GM10266 (cell line): ENCODE measurements around the gene TMEM40.

Experiments used
- DNase-seq: peaks from one replicate; pipeline ENCODE4 v3.0.0; 2012; ENCODE audit errors: extremely low spot score
- TF ChIP-seq, protein P1 (sequence below): IDR thresholded peaks from 2 replicates; pipeline ENCODE4 v1.5.1; 2012; ENCODE audit warnings: mild to moderate bottlenecking, low read depth; ENCODE audit not compliant: control insufficient read depth, insufficient read depth; ENCODE audit errors: missing control alignments

The TMEM40 gene, protein sequence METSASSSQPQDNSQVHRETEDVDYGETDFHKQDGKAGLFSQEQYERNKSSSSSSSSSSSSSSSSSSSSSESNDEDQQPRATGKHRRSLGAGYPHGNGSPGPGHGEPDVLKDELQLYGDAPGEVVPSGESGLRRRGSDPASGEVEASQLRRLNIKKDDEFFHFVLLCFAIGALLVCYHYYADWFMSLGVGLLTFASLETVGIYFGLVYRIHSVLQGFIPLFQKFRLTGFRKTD

DNA sequence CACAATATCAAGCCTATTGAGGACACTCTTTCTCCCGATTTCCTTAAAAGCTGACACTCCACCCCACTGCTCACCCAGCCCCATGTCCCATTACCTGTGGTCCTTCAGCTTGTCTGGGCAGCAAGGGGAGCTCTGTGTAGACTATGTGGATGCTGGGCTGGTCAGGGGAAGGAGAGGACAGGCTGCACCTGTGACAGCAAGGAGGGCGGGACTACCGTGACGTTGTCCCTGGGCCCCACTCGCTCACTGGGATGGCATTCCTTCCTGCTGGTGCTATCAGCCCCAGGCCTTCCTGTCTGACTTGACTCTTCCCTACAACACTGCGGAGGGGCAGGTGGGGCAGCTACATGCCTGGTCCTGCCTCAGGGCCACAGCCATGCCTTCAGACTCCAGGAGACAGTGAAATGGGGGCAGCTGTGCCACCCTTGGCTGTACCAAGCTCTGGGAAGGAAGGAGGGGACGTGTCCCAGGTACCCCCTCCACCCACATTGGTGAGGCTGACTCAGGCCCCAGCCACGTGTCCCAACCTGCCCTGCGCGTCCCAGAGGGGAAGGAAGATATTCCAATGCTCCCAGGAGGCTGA is at the start of gene TMEM40:
Gene TMEM40 (minus strand): TSS at position 163 of the 583 bp plus-strand sequence. CDS start 9,427 bp downstream, outside the sequence.
- TF ChIP-seq, protein P1, sequence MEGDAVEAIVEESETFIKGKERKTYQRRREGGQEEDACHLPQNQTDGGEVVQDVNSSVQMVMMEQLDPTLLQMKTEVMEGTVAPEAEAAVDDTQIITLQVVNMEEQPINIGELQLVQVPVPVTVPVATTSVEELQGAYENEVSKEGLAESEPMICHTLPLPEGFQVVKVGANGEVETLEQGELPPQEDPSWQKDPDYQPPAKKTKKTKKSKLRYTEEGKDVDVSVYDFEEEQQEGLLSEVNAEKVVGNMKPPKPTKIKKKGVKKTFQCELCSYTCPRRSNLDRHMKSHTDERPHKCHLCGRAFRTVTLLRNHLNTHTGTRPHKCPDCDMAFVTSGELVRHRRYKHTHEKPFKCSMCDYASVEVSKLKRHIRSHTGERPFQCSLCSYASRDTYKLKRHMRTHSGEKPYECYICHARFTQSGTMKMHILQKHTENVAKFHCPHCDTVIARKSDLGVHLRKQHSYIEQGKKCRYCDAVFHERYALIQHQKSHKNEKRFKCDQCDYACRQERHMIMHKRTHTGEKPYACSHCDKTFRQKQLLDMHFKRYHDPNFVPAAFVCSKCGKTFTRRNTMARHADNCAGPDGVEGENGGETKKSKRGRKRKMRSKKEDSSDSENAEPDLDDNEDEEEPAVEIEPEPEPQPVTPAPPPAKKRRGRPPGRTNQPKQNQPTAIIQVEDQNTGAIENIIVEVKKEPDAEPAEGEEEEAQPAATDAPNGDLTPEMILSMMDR, result no peak
- DNase-seq, result no peak

DNA sequence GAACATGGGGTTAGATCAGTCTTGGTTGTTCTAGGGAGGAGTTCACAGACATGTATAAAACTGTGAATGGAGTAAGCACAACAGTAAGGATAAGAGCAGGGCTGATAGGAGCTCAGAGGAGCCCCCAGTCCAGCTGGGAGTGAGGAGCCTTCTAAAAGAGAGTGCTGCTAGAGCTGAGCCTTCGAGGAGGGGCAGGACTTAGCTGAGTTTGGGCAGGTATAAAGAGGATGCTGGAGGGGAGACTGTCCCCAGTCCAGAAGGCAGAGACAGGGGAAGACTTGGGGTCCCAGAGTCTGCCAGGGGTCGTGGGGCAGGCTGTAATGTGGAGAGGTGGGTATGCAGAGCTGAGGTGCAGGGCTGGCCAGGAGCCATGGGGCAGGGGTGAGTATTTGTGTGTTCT is 49.5 kb upstream of the TMEM40 start:
- no peak for DNase-seq
- TF ChIP-seq, protein P1, result no peak

DNA sequence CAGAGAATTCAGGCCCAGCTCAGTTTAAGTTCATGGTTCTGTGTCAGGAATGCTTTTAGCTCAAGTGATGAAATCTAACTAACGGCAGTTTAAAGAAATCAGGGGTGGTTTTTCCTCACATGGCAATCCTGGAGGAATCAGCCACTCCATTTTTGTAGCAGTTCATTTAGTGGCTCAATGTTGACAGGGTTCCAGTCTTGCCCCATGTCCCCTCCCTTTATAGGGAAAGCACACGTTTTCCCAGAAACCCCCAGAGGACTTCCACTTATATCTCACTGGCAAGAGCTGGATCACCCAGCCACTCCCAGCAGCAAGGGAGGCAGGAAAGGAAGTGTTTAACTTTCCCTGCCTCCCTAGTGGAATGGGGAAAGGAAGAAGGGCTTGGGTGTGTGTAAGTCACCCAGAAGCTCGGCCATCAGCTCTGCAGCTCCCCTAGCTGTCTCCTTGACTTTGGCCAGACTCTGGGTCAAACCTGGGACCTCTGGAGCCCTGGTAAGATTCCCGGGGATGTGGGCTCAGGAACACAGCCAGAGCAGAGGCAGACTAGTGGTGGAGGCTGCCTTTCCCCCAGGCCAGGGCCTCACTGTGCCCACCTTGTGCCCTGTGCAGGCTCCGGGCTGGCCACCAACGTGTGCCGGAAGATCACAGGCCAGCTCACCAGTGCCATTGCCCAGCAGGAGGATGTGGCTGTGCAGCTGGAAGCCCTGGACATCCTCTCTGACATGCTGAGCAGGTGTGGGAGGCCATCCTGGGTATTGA is 48.7 kb upstream of the TMEM40 start:
- TF ChIP-seq, protein P1, result no peak
- no peak for DNase-seq

DNA sequence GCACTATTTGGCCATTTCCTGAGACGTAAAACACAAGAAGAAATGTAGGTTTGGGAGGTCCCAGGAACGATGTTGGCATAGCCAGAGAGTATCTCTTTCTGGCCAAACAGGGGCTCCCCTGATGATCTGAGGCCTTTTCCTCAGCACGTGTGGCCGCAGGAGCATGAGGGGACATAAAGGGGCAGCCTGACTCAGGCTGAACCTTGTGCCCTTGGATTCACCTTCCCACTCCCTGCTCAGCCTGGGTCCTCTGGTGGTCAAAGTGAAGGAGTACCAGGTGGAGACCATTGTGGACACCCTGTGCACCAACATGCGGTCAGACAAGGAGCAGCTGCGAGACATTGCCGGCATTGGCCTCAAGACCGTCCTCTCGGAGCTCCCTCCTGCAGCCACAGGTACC is 48.0 kb upstream of the TMEM40 start:
- DNase-seq, result no peak
- TF ChIP-seq, protein P1, result no peak

DNA sequence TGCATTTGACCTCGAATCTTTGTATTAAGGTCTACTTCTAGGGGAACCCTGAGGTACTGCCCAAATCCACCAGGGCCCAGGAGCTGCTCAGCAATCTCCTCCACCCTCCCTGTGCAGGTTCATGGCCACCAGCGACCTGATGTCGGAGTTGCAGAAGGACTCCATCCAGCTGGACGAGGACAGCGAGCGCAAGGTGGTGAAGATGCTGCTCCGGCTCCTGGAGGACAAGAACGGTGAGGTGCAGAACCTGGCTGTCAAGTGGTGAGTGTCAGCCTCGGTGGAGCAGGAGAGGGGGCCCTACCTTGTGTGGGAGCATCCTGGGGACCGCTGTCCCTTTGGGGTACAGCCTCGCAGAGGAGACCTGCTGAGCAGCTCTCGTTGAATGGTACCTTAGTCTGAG is 44.3 kb upstream of the TMEM40 start:
- TF ChIP-seq, protein P1, result no peak
- DNase-seq, result no peak

DNA sequence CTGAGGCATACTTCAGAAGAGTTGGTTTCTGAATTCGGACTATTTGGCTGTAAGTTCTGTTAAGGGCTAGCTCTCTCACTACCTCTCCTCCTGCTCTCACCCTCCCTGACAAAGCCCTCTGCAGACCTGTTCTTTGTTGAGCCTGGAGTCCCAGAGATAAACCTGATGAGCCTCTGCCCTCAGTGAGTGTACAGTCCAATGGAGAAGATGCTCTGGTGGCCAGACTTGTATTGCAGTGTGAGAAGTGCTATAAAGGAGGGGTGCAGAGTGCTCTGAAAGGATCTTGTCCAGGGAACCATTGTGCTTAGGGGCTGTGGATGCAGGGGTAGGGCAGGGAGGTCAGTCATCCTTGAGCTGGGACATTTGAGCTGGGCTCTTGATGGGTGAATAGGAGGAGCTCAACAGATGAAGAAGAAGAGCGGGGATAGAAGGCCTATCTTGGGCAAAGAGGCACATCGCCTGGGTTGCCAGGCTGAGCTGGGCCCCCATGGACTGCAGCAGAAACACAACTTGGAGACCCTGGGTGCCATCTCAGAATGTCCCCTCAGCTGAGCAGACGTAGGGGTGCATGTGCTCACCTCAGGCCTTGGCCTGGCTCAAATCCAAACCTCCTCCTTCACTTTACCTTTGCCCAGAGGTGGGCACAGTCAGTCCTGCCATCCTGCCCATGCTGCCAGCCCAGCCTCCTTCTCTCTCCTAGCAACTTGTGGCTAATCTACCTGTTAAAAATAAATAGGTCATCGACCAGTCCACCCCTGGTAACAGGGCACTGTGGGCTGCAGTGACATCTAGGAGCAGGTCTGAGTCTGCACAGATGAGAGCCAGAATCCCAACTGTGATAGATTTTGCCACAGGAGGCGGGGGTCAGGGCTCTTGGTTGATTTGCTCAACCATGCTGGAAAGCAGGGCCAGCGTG is 40.7 kb upstream of the TMEM40 start:
- DNase-seq, result no peak
- TF ChIP-seq, protein P1, result no peak
